Measurements from ENCODE around the gene ADAMTS20.
"Not testable (repeated sequence)": the region's sequence is repeated elsewhere in the genome, so short reads cannot be mapped to it uniquely, and the experiment has no call there.

Gene ADAMTS20

DNA sequence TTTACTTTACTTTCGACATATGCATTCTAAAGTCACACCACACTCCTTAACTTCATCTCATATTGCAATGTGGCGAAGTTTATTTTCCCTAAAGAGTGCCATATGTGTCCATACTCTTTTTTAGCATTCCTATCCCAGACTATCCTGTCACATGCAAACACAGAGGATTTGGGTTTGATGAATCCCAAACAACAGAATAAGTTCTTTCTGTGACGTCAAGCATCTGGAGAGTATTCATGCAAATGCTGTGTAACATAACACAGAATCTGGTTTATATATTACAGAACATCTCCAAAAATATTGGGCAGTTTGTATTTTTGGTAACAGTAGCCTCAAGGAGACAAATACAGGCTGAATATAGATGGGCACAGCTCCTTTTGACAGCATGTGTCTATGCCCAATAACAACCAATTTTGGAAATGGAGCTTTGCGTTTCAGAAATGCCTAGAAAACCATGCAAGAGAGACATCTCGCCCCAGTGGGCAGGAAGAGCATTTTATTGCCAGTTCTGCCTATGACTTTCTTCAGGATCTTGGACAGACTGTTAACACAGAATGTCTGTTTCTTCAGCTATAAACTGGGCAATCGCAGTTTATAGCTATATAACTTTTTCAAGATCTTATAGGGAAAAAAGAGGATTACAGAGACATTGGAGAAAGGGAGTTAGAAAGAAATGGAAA lies 190.8 kb downstream of the ADAMTS20 start:
- DNase-seq (ENCODE audit: low read depth), result no peak

- not testable (repeated sequence) for DNase-seq (ENCODE audit: low read depth)
Measured at GRCh38 chr12:43360001-43360400, 192.0 kb downstream of the ADAMTS20 start.

DNA sequence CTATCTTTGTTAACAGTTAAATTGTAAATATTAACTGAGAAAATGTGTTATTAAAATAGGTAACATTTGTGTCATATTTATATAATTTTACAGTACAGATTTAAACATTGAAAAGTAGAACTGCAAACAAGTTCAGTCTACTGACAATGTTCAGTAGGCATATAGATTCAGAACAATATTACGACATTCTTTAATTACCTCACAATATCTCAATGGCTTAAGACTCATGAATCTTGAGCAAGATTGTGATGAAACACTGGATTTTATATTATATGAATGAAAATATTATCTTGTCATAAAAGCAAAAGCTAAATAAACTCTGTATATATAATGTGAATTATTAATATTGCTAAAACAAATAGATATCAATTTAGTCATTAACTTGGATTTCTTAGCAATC lies 194.9 kb downstream of the ADAMTS20 start:
- DNase-seq (ENCODE audit: low read depth), result peak; percentile 56

GRCh38 chr12:43352001-43352400 lies 200.0 kb downstream of the ADAMTS20 start:
- DNase-seq (ENCODE audit: low read depth), result no peak

- DNase-seq (ENCODE audit: low read depth), result peak; percentile 29
Measured at GRCh38 chr12:43349863-43350262, 202.1 kb downstream of the ADAMTS20 start.

DNA sequence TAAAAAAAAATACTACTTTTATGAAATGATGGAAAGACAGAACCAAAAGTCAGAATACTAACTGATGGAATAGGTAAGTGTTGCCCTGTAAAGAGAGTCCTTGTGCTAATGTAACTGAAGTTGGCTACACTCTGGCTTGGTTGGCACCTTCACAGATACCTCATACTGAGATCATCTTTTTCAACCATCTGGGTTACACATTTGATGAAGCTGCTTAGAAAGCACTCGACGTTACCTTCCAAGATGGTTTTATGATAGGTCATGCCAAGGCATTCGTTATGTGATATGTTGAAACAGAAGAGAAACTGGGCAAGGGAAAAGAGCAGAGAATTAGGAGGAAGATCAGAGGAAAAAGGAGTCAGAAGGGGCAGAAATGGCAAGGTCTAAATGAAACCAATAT lies 203.8 kb downstream of the ADAMTS20 start:
- no peak for DNase-seq (ENCODE audit: low read depth)

GRCh38 chr12:43347026-43347425 lies 205.0 kb downstream of the ADAMTS20 start:
- no peak for DNase-seq (ENCODE audit: low read depth)

DNA sequence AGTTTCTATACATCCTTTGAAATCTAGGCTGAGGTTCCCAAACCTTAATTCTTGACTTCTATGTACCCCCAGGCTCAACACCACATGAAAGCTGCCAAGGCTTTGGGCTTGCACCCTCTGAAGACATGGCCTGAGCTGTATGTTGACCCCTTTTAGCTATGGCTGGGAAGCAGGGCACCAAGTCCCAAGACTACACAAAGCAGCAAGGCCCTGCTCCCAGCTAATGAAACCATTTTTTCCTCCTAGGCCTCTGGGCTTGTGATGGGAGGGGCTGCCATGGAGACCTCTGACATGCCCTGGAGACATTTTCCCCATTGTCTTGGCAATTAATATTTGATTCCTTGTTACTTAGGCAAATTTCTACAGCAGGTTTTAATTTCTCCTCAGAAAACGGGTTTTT lies 207.0 kb downstream of the ADAMTS20 start:
- DNase-seq (ENCODE audit: low read depth), result no peak

- not testable (repeated sequence) for DNase-seq (ENCODE audit: low read depth)
Measured at GRCh38 chr12:43341785-43342313, 210.2 kb downstream of the ADAMTS20 start.

DNA sequence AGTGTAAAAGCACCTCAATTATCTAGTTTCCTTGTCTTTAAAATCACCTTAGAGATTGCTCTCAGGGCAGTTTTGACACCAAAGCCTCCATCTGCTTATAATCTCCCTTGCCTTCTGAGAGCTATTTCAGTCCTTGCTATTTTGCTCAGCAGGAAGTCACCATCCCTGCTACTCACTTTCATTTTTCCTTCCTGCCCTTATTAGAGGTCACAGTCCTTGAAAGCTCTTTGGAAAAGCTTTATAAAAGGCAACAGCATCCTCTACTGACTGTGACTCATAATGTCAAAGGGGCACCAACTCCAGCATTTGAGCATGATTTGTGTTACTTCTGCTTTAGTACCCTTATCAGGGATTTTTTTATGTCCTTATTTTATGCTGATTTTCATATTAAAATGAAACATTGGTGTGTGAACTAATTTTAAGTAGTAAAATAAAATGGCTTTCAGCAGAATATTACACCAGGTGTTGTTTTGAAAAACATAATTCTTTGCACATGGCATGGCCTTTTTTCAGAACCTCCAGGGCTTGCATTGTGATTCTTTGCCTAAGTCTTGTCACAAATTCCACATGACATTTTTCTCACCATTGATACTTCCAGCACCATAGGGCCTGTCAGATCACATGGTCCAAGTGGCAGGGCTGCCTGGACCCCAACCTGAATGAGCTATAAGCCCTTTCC lies 213.0 kb downstream of the ADAMTS20 start:
- peak; percentile 68 for DNase-seq (ENCODE audit: low read depth)

- no peak for DNase-seq (ENCODE audit: low read depth)
Measured at GRCh38 chr12:43337571-43338444, 214.2 kb downstream of the ADAMTS20 start.

- DNase-seq (ENCODE audit: low read depth), result peak; percentile 40
Measured at GRCh38 chr12:43336962-43337555, 214.9 kb downstream of the ADAMTS20 start.

DNA sequence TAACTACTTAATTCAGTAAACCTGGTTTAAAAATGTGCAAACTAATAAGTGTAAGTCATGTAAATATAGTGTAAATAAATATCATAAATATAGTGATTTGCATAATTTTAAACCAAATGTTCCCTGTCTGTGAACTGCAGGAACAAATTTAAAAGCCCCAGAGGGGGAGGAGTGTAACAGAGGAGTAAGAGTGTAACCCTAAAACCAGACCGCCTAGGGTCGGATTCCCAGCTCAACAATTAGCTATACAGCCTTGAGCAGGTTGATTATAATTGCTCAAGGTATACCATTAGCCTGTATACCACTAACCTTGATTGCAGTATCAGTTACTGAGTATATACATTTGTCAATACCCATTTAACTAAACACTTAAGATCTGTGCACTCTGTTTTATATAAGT lies 218.4 kb downstream of the ADAMTS20 start:
- no peak for DNase-seq (ENCODE audit: low read depth)

- peak; percentile 98 for DNase-seq (ENCODE audit: low read depth)
Measured at GRCh38 chr12:43332977-43333640, 218.9 kb downstream of the ADAMTS20 start.

DNA sequence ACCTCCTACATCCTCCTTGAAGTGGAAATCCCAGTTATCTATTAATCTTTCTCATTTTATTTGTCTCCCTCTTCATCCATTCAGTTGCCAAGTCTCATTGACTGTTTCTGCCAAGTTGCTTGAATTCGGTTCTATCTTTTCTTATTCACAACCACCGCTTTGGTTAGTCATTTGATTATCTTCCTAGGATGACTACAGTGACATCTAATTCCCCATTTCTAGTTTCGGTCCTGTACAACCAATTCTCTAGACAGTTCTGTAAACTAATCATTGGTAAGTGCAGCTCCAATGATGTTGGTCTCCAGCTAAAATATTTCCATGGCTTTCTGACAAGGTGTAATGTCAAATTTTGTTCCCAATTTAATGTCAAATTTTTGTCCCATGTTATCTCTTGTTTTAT lies 220.1 kb downstream of the ADAMTS20 start:
- no peak for DNase-seq (ENCODE audit: low read depth)

DNA sequence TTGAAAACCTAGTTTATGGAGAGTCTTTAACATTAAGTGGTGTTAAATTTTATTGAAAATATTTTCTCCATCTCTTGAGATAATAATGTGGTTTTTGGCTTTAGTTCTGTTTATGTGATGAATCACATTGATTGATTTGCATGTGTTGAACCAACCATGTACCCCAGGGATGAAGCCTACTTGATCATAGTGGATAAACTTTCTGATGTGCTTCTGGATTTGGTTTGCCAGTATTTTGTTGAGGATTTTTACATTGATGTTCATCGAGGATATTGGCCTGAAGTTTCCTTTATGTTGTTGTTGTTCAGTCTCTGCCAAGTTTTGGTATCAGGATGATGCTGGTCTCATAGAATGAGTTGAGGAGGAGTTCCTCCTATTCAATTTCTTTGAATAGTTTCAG lies 222.6 kb downstream of the ADAMTS20 start:
- DNase-seq (ENCODE audit: low read depth), result peak; percentile 57

GRCh38 chr12:43325786-43326185 lies 226.2 kb downstream of the ADAMTS20 start:
- no peak for DNase-seq (ENCODE audit: low read depth)

GRCh38 chr12:43320281-43320680 lies 231.7 kb downstream of the ADAMTS20 start:
- DNase-seq (ENCODE audit: low read depth), result no peak

GRCh38 chr12:43318021-43318420 lies 234.0 kb downstream of the ADAMTS20 start:
- DNase-seq (ENCODE audit: low read depth), result no peak

DNA sequence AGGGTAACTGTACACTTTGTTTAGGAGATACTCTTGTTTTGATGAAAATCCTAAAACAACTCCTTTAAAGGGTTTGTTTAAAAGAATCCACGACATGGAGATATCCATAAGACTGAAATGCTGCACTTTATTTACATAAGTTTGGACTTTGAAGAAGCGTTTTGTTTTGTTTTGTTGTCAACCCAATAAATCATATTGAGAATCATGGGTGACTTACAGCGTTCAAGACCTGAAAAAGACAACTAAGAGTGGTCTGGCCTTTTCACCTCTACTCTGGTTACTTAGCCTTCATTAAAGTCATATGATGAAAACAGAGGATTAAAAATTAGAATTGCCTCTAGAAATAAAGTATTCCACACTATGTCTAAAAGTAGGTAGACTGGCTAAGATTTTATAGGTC lies 234.8 kb downstream of the ADAMTS20 start:
- DNase-seq (ENCODE audit: low read depth), result no peak

DNA sequence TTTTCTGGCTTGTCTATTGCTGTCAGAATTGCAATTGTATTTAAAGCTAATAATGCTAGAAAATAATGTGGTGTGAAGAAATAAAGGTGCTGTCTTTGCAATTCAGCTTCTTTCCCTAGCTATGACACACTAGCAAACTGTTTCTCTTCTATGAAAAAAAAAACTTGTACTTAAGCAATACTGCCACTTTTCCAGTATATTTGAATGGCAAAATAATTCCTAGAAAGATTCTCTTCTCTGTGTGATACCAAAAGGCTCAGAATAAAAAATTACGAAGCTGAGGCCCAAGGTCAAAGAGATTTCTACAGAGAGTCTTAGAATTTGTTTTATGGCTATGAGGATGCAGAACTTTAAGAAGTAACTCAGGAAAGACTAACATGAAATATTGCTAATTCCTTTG lies 235.5 kb downstream of the ADAMTS20 start:
- peak; percentile 70 for DNase-seq (ENCODE audit: low read depth)

GRCh38 chr12:43315961-43316360 lies 236.0 kb downstream of the ADAMTS20 start:
- no peak for DNase-seq (ENCODE audit: low read depth)
